Testis (tissue), 5 donors: ENCODE results near the gene SRR. TPM values are rescaled to one million over a fixed set of nuclear protein-coding genes. Genes with fewer than 3 reads are reported as not detected.
"Not testable (repeated sequence)": the region's sequence is repeated elsewhere in the genome, so short reads cannot be mapped to it uniquely, and the experiment has no call there.

Experiments used
- DNase-seq: peaks from one replicate; pipeline ENCODE4 v3.0.0-alpha.2; 2019
- H3K27ac ChIP-seq, 2 donors: fragments of 200-600 bp; sonication (generic); one replicate each; pipeline ENCODE4 v1.5.1; 2019
- H3K27me3 ChIP-seq: fragments of 200-600 bp; sonication (generic); one replicate; pipeline ENCODE4 v1.5.1; 2019
- H3K36me3 ChIP-seq: fragments of 200-600 bp; sonication (generic); one replicate; pipeline ENCODE4 v1.5.1; 2017; ENCODE audit warnings: low read depth; ENCODE audit errors: missing control alignments
- H3K4me1 ChIP-seq: fragments of 200-600 bp; sonication (generic); one replicate; pipeline ENCODE4 v1.5.1; 2019
- H3K4me3 ChIP-seq, 2 donors: fragments of 200-600 bp; sonication (generic); one replicate each; pipeline ENCODE4 v1.5.1; 2017 to 2019
- H3K9me3 ChIP-seq: fragments of 200-600 bp; sonication (generic); one replicate; pipeline ENCODE4 v1.5.1; 2017
- POLR2A ChIP-seq: fragments of 450-650 bp; IDR thresholded peaks from one replicate; pipeline ENCODE4 v1.6.1; 2017; ENCODE audit warnings: antibody characterized with exemption, mild to moderate bottlenecking, moderate library complexity
- WGBS, 2 donors: methylation state at CpG; one replicate each; pipeline ENCODE4 v1.1.5; 2018; 5-methylcytosine and 5-hydroxymethylcytosine counted together
- intact Hi-C: fragments of 100-400 bp; cut with DNase I; formaldehyde crosslinking; loops from one replicate; pipeline ENCODE4 v1.15.1; 2023; ENCODE audit warnings: low total_unique reads
- long read RNA-seq, 2 donors: transcript quantifications; one replicate each; lab custom pipeline, GENCODE V29; 2026
- polyA plus RNA-seq: library from polyadenylated mRNA; stranded (reverse); fragments of 350-450 nt; fragmentation: Illumina TruSeq; extraction: RNeasy Lipid Tissue Mini Kit (QIAGEN cat#74804); gene quantifications from one replicate; pipeline ENCODE4 v1.2.3, GENCODE V29; 2014; ENCODE audit warnings: low read depth, low replicate concordance; ENCODE audit not compliant: insufficient read depth
- total RNA-seq, 2 donors: library from RNA; depleted of rRNA; stranded (reverse); fragments of >200 nt; gene quantifications; one replicate each; pipeline ENCODE4 v1.2.3, GENCODE V29; 2016
- TF ChIP-seq, protein P1 (sequence below), 3 experiments: fragments of 450-650 bp in 2 of 3; fragments of 200-600 bp in 1 of 3; sonication (generic) in 1 of 3; IDR thresholded peaks; one replicate each; pipeline ENCODE4 v1.5.1; 2016 to 2019; ENCODE audit warnings: antibody characterized with exemption in 3 of 3, mild to moderate bottlenecking in 2 of 3, moderate library complexity in 1 of 3

The SRR gene, protein sequence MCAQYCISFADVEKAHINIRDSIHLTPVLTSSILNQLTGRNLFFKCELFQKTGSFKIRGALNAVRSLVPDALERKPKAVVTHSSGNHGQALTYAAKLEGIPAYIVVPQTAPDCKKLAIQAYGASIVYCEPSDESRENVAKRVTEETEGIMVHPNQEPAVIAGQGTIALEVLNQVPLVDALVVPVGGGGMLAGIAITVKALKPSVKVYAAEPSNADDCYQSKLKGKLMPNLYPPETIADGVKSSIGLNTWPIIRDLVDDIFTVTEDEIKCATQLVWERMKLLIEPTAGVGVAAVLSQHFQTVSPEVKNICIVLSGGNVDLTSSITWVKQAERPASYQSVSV
- total RNA-seq (10 to 100 TPM; 14.2 to 16.9 TPM), polyA plus RNA-seq (16.1 TPM)
- long read RNA-seq, donor 1, transcript SRR-201 (8 exons, 2,728 nt) = major isoform, 6 of 30 reads
- long read RNA-seq, donor 1, partial matches to known transcripts = 24 of 30 reads
- long read RNA-seq, donor 1, other reads (novel, unspliced or antisense) = 0 of 30 reads
- long read RNA-seq, donor 2, partial matches to known transcripts = 0 of 2 reads
- long read RNA-seq, donor 2, other reads (novel, unspliced or antisense) = 0 of 2 reads

DNA sequence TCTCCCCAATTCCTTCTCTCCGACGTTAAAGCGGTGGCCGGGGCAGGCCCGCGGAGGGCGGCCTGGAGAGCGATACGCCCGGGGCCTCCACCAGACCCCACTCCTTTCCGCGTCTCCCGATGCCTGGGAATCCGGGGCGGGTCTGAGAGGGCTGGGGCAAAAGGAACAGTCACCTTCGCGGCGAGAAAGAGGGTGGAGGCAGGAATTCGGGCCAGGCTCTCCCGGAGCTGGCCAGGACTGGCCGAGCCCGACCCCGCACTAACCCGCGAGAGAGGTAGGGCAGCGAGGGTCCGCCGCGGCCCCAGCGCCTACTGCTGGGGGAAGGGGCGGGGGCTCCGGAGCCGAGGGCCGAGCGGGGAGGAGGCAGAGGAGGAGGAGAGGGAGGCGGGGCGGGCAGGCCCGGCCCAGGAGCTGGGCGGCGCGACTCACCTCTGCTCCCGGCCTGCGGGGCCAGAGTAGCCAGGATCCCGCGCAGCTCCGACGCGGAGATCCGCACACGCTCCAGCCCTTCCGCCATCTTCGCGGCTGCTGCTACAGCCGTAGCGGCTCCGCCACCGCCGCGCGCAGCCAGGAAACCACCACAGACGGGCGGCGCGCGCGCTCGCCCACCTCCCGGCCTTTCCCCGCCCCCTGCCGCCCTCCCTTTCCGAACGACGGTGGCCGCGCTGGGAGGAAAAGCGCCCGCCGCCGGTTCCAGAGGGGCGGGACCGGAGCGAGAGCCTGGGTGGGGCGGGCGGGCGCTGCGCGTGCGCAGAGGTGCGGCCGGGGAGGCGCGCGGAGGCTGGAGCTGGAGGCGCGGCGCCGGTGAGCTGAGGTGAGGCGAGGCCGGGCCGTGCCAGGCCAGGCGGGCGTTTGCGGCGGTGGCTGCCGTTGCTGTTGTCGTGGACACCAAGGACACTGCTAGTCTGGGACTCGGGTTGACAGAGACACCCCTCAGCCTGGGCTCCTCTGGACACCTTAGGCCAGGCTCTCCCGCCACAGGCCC, at the start of gene SRR, which contains the start of gene SMG6:
Gene SRR, plus strand, starts transcription at position 747 of the 985 bp plus-strand sequence. CDS start 11,611 bp downstream, outside the sequence.
Gene SMG6, minus strand, starts transcription at position 582 of the 985 bp plus-strand sequence. Its CDS starts 65 bp downstream, at position 517.
- TF ChIP-seq, protein P1, sequence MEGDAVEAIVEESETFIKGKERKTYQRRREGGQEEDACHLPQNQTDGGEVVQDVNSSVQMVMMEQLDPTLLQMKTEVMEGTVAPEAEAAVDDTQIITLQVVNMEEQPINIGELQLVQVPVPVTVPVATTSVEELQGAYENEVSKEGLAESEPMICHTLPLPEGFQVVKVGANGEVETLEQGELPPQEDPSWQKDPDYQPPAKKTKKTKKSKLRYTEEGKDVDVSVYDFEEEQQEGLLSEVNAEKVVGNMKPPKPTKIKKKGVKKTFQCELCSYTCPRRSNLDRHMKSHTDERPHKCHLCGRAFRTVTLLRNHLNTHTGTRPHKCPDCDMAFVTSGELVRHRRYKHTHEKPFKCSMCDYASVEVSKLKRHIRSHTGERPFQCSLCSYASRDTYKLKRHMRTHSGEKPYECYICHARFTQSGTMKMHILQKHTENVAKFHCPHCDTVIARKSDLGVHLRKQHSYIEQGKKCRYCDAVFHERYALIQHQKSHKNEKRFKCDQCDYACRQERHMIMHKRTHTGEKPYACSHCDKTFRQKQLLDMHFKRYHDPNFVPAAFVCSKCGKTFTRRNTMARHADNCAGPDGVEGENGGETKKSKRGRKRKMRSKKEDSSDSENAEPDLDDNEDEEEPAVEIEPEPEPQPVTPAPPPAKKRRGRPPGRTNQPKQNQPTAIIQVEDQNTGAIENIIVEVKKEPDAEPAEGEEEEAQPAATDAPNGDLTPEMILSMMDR (IDR thresholded peaks at IDR 0.05) = no peak
- no peak for TF ChIP-seq POLR2A
- WGBS, 2 donors = 0% methylated on average over 14 to 93 of the region's 108 CpGs
- H3K4me1 ChIP-seq = peaks cover 8% of the 10 kb centered on the region
- no peaks in the 10 kb centered on the region for H3K27me3 ChIP-seq
- peak within 1 kb of the TSS; percentile 91 to 93 for H3K27ac ChIP-seq
- no peaks in the 10 kb centered on the region for H3K36me3 ChIP-seq
- H3K9me3 ChIP-seq = no peaks in the 10 kb centered on the region
- DNase-seq = peak; percentile 92
- intact Hi-C loops = no loop called here
- H3K4me3 ChIP-seq = peak within 1 kb of the TSS; percentile 90 to 95

DNA sequence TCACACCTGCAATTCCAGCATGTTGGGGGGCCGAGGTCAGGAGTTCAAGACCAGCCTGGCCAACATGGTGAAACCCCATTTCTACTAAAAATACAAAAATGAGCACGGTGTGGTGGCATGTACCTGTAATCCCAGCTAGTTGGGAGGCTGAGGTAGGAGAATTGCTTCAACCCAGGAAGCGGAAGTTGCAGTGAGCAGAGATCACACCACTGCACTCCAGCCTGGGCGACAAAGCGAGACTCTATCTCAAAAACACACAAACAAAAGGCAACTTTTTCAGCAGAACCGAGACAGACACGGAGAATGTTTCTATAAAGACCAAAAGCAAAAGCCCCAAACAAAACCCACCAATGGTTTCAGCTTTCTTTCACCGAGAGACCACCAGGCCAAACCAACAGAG, 44.9 kb upstream of the SRR start:
- intact Hi-C loops, H3K27ac ChIP-seq, H3K4me1 ChIP-seq, H3K4me3 ChIP-seq, H3K27me3 ChIP-seq, H3K36me3 ChIP-seq, DNase-seq, H3K9me3 ChIP-seq: not testable (repeated sequence)
- WGBS, 2 donors = 80 to 87% methylated on average over 8 of the region's 8 CpGs

DNA sequence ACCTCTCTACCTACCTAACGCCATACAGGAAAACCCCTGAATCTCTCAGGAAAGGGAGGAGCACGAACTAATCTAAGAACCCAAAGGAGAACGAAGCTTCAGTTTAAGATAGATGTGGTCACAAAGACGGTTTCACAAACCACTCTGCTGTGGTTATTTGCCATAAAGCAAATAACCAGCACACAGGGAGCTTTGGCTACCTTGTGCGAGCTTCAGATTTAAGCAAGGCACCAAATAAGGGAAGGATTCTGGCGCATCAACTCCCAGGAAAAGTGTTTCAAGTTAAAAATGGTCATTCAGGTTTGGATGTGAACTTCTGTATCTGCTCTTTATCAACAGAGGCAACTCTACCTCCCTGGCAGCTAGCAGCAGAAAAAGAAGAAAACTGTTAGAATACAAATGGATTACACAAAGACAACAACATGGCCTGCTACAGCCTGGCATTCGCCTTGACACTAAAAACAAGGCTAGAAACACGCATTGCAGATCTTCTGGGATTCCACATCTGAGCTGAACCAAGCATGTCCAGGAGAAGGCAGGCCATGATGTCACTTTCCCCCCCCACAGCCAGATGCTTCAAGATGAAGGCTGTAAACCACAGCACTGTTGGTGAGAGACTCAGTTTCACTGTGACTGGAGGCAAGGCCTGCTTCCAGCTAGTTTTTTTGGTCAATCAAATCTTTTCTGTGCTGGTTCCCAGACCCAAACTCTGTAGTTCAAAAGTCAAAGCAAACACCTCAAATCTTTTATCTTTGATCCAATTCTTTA, 43.8 kb upstream of the SRR start:
- no peaks in the 10 kb centered on the region for H3K4me1 ChIP-seq
- H3K36me3 ChIP-seq = no peaks in the 10 kb centered on the region
- H3K4me3 ChIP-seq = no peak overlapping the region
- no peak overlapping the region for H3K27ac ChIP-seq
- 85 to 86% methylated on average over 8 of the region's 8 CpGs for WGBS, 2 donors
- no peak for DNase-seq
- TF ChIP-seq, protein P1 (IDR thresholded peaks at IDR 0.05) = no peak
- no peak for TF ChIP-seq POLR2A
- H3K27me3 ChIP-seq = no peaks in the 10 kb centered on the region
- intact Hi-C loops = no loop called here
- H3K9me3 ChIP-seq = no peaks in the 10 kb centered on the region

DNA sequence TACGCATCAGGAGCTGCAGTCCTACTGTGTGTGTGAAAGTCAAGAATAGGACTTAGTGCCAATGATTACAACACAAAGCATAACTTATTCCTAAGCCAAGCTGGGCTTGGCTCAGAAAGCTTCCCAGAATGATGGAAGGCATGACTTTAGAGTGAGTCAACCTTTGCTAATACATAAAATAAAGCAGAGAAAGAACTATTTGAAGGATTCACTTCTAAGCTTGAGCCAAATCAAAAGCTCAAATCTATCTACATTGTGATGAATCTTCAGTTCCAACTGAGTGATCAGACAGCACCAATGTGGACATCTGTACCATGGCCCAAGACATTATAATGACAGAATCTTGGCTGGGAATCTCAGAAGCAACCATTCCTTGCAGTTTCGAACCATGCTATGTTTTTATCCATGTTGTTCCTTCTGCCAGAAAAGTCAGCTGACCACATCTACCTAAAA, 41.6 kb upstream of the SRR start:
- DNase-seq = no peak

More for the DNA sequence above, 41.6 kb upstream of the SRR start:
- H3K4me1 ChIP-seq = no peaks in the 10 kb centered on the region
- 92 to 94% methylated on average over 2 of the region's 2 CpGs for WGBS, 2 donors
- no peaks in the 10 kb centered on the region for H3K9me3 ChIP-seq
- intact Hi-C loops = no loop called here
- H3K27me3 ChIP-seq = no peaks in the 10 kb centered on the region
- H3K4me3 ChIP-seq = no peak overlapping the region
- H3K36me3 ChIP-seq = no peaks in the 10 kb centered on the region
- H3K27ac ChIP-seq = no peak overlapping the region
- TF ChIP-seq, protein P1 (IDR thresholded peaks at IDR 0.05) = no peak
